Measurements from ENCODE around the gene RTN4RL1. TPM values are rescaled to one million over a fixed set of nuclear protein-coding genes. Genes with fewer than 3 reads are reported as not detected.

Gene RTN4RL1
- total RNA-seq, 1 experiment from 2014 or later: 0.80 TPM

- in situ Hi-C loops (cut with HindIII; ENCODE audit: low pct_unique_long_range_greater_than_20kb, low sequenced_read_pairs): no loop called here
- DNase-seq (ENCODE audit: low read depth, low spot score) (no peak), ATAC-seq (no peak)
- Histone ChIP-seq H3K36me3 (ENCODE audit: control insufficient read depth, insufficient read depth, low read length) (no peaks in the 10 kb centered on the region), H3K4me3 (ENCODE audit: low read depth in 2 of 2, low read length in 2 of 2) (no peak overlapping the region), H3K4me1 (ENCODE audit: control insufficient read depth, insufficient read depth, low read length) (no peaks in the 10 kb centered on the region), H3K27me3 (ENCODE audit: control insufficient read depth, insufficient read depth, low read length) (no peaks in the 10 kb centered on the region), H3K27ac (ENCODE audit: low read length) (no peak overlapping the region), H3K9me3 (ENCODE audit: control insufficient read depth, insufficient read depth, low read depth, low read length) (no peaks in the 10 kb centered on the region)
- intact Hi-C loops (cut with micrococcal nuclease; ENCODE audit: unreplicated experiment): no loop called here
- ChIA-PET CTCF (no interaction called here), POLR2A (no interaction called here)
- TF ChIP-seq, protein P1, sequence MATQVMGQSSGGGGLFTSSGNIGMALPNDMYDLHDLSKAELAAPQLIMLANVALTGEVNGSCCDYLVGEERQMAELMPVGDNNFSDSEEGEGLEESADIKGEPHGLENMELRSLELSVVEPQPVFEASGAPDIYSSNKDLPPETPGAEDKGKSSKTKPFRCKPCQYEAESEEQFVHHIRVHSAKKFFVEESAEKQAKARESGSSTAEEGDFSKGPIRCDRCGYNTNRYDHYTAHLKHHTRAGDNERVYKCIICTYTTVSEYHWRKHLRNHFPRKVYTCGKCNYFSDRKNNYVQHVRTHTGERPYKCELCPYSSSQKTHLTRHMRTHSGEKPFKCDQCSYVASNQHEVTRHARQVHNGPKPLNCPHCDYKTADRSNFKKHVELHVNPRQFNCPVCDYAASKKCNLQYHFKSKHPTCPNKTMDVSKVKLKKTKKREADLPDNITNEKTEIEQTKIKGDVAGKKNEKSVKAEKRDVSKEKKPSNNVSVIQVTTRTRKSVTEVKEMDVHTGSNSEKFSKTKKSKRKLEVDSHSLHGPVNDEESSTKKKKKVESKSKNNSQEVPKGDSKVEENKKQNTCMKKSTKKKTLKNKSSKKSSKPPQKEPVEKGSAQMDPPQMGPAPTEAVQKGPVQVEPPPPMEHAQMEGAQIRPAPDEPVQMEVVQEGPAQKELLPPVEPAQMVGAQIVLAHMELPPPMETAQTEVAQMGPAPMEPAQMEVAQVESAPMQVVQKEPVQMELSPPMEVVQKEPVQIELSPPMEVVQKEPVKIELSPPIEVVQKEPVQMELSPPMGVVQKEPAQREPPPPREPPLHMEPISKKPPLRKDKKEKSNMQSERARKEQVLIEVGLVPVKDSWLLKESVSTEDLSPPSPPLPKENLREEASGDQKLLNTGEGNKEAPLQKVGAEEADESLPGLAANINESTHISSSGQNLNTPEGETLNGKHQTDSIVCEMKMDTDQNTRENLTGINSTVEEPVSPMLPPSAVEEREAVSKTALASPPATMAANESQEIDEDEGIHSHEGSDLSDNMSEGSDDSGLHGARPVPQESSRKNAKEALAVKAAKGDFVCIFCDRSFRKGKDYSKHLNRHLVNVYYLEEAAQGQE (IDR thresholded peaks at IDR 0.05; ENCODE audit: insufficient read depth in 1 of 2, low read depth in 2 of 2, low read length in 1 of 2): no peak
- no peak for TF ChIP-seq POLR2AphosphoS5 (IDR thresholded peaks at IDR 0.05; ENCODE audit: low read depth, low read length)
- TF ChIP-seq SIN3A (IDR thresholded peaks at IDR 0.05; ENCODE audit: borderline replicate concordance, insufficient read depth, low read depth, low read length): no peak
- TF ChIP-seq, protein P2, sequence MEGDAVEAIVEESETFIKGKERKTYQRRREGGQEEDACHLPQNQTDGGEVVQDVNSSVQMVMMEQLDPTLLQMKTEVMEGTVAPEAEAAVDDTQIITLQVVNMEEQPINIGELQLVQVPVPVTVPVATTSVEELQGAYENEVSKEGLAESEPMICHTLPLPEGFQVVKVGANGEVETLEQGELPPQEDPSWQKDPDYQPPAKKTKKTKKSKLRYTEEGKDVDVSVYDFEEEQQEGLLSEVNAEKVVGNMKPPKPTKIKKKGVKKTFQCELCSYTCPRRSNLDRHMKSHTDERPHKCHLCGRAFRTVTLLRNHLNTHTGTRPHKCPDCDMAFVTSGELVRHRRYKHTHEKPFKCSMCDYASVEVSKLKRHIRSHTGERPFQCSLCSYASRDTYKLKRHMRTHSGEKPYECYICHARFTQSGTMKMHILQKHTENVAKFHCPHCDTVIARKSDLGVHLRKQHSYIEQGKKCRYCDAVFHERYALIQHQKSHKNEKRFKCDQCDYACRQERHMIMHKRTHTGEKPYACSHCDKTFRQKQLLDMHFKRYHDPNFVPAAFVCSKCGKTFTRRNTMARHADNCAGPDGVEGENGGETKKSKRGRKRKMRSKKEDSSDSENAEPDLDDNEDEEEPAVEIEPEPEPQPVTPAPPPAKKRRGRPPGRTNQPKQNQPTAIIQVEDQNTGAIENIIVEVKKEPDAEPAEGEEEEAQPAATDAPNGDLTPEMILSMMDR (IDR thresholded peaks at IDR 0.05): no peak
- TF ChIP-seq TCF7L2 (IDR thresholded peaks at IDR 0.05; ENCODE audit: low read depth, low read length): no peak
- BruUV-seq (replicated peaks): no TSS peak
Observed at GRCh38 chr17:1930337-1930645, 94.8 kb downstream of the RTN4RL1 start.

GRCh38 chr17:1928976-1929375 is 96.2 kb downstream of the RTN4RL1 start:
- H3K27me3 ChIP-seq (ENCODE audit: control insufficient read depth, insufficient read depth, low read length): no peaks in the 10 kb centered on the region
- H3K27ac ChIP-seq (ENCODE audit: low read length): no peak overlapping the region
- H3K9me3 ChIP-seq (ENCODE audit: control insufficient read depth, insufficient read depth, low read depth, low read length): no peaks in the 10 kb centered on the region
- H3K4me1 ChIP-seq (ENCODE audit: control insufficient read depth, insufficient read depth, low read length): no peaks in the 10 kb centered on the region
- H3K4me3 ChIP-seq (ENCODE audit: low read depth in 2 of 2, low read length in 2 of 2): no peak overlapping the region
- ATAC-seq (no peak), DNase-seq (ENCODE audit: low read depth, low spot score) (no peak)
- intact Hi-C loops (cut with micrococcal nuclease; ENCODE audit: unreplicated experiment): no loop called here
- POLR2A ChIA-PET: no interaction called here
- no TSS peak for BruUV-seq (replicated peaks)
- CTCF ChIA-PET: no interaction called here
- no peaks in the 10 kb centered on the region for H3K36me3 ChIP-seq (ENCODE audit: control insufficient read depth, insufficient read depth, low read length)
- in situ Hi-C loops (cut with HindIII; ENCODE audit: low pct_unique_long_range_greater_than_20kb, low sequenced_read_pairs): no loop called here
- TF ChIP-seq, protein P2 (IDR thresholded peaks at IDR 0.05): no peak
- no peak for TF ChIP-seq TCF7L2 (IDR thresholded peaks at IDR 0.05; ENCODE audit: low read depth, low read length)
- TF ChIP-seq POLR2AphosphoS5 (IDR thresholded peaks at IDR 0.05; ENCODE audit: low read depth, low read length): no peak
- TF ChIP-seq, protein P1 (IDR thresholded peaks at IDR 0.05; ENCODE audit: insufficient read depth in 1 of 2, low read depth in 2 of 2, low read length in 1 of 2): no peak
- TF ChIP-seq SIN3A (IDR thresholded peaks at IDR 0.05; ENCODE audit: borderline replicate concordance, insufficient read depth, low read depth, low read length): no peak

Measured in Panc1 (cell line).